Astrocyte (in vitro differentiated cells and primary cell): Measurements from ENCODE around the gene SKA2. TPM values are rescaled to one million over a fixed set of nuclear protein-coding genes. Genes with fewer than 3 reads are reported as not detected.
A peak's percentile ranks its signal among the peaks of the same experiment; 100 is the strongest.

Experiments used
- DNase-seq: peaks from one replicate; pipeline ENCODE4 v3.0.0-alpha.2; 2010; ENCODE audit warnings: low read depth
- FAIRE-seq: peaks from 2 replicates; lab custom pipeline; 2011; peaks lifted over from hg19 to GRCh38; lab: Jason Lieb, UNC
- H2AFZ ChIP-seq: 2 replicates; pipeline ENCODE4 v1.6.0; 2012; ENCODE audit warnings: low read depth, low read length, inconsistent platforms
- H3K27ac ChIP-seq: 2 replicates; pipeline ENCODE4 v1.5.1; 2011; ENCODE audit warnings: low read depth, low read length, inconsistent platforms
- H3K27me3 ChIP-seq: 2 replicates; pipeline ENCODE4 v1.6.0; 2011; ENCODE audit warnings: low read length, inconsistent platforms; ENCODE audit not compliant: insufficient read depth
- H3K36me3 ChIP-seq: 2 replicates; pipeline ENCODE4 v1.5.1; 2011; ENCODE audit warnings: low read length, inconsistent platforms; ENCODE audit not compliant: insufficient read depth
- H3K4me1 ChIP-seq: 2 replicates; pipeline ENCODE4 v1.5.1; 2011; ENCODE audit warnings: low read length, inconsistent platforms; ENCODE audit not compliant: insufficient read depth
- H3K4me2 ChIP-seq: 2 replicates; pipeline ENCODE4 v1.6.0; 2012; ENCODE audit warnings: low read length, inconsistent platforms
- H3K4me3 ChIP-seq: 2 replicates; pipeline ENCODE4 v1.5.1; 2011; ENCODE audit warnings: low read depth, mild to moderate bottlenecking, low read length, inconsistent platforms; ENCODE audit not compliant: insufficient read depth
- H3K79me2 ChIP-seq: 2 replicates; pipeline ENCODE4 v1.6.0; 2012; ENCODE audit warnings: mild to moderate bottlenecking, low read length, inconsistent platforms; ENCODE audit not compliant: insufficient read depth
- H3K9ac ChIP-seq: 2 replicates; pipeline ENCODE4 v1.6.0; 2012; ENCODE audit warnings: mild to moderate bottlenecking, low read length, inconsistent platforms
- H3K9me3 ChIP-seq: 2 replicates; pipeline ENCODE4 v1.5.1; 2012; ENCODE audit warnings: low read depth, mild to moderate bottlenecking, low read length, inconsistent platforms; ENCODE audit not compliant: insufficient read depth
- H4K20me1 ChIP-seq: 2 replicates; pipeline ENCODE4 v1.6.0; 2012; ENCODE audit warnings: low read length, inconsistent platforms; ENCODE audit not compliant: insufficient read depth
- H3K27ac Mint-ChIP-seq: one replicate; pipeline ENCODE4 v1.8.0; 2021; ENCODE audit warnings: mild to moderate bottlenecking, mixed read lengths; ENCODE audit not compliant: unreplicated experiment
- H3K27me3 Mint-ChIP-seq: one replicate; pipeline ENCODE4 v1.8.0; 2021; ENCODE audit warnings: low read depth, mixed read lengths; ENCODE audit not compliant: unreplicated experiment
- H3K36me3 Mint-ChIP-seq: one replicate; pipeline ENCODE4 v1.8.0; 2021; ENCODE audit warnings: low read depth, mixed read lengths; ENCODE audit not compliant: unreplicated experiment
- H3K4me1 Mint-ChIP-seq: one replicate; pipeline ENCODE4 v1.8.0; 2021; ENCODE audit warnings: low read depth, mixed read lengths; ENCODE audit not compliant: unreplicated experiment
- H3K4me3 Mint-ChIP-seq: one replicate; pipeline ENCODE4 v1.8.0; 2021; ENCODE audit warnings: mild to moderate bottlenecking, moderate library complexity, mixed read lengths; ENCODE audit not compliant: unreplicated experiment
- H3K9me3 Mint-ChIP-seq: one replicate; pipeline ENCODE4 v1.8.0; 2021; ENCODE audit warnings: mild to moderate bottlenecking, mixed read lengths; ENCODE audit not compliant: unreplicated experiment
- CTCF ChIP-seq: IDR thresholded peaks from 2 replicates; pipeline ENCODE4 v1.5.1; 2011; ENCODE audit warnings: low read depth, mild to moderate bottlenecking, inconsistent platforms, low read length, moderate library complexity; ENCODE audit not compliant: insufficient read depth
- EZH2 ChIP-seq: IDR thresholded peaks from 2 replicates; pipeline ENCODE4 v1.6.1; 2012; ENCODE audit warnings: mild to moderate bottlenecking, low read length, inconsistent platforms; ENCODE audit not compliant: insufficient read depth
- total RNA-seq: library from RNA; stranded (reverse); gene quantifications from 2 replicates; pipeline ENCODE4 v1.2.1, GENCODE V29; 2021

The SKA2 gene
- total RNA-seq, 1 donor from 2014 or later: 42.6 TPM

DNA sequence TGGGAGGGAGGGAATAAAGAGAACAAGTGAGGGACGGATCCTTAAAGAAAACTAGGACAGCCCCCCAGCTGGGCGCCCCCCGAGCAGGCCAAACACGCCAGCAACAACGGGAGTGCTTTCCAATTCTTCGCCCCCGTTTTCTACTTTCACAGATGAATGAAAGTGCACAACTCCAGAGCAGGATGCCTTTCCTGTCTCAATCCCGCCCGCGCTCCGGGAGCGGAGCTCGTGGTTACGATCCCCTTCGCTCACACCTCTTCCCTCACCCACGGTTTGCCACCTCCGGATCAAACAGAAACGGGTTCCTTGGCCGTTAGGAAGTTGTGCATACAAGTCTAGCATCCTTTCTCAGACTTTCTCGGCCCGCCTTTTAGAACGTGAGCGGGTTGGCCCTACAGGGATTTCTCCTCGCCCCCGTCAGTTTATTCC, 680 bp downstream of the SKA2 start:
- no peaks in the 10 kb centered on the region for H3K9me3 Mint-ChIP-seq
- H3K9me3 ChIP-seq: no peaks in the 10 kb centered on the region
- peak overlapping the region; percentile 78 for H2AFZ ChIP-seq
- H3K4me3 ChIP-seq: peak overlapping the region; percentile 90
- H3K27ac ChIP-seq: peak overlapping the region; percentile 92
- no peak for TF ChIP-seq EZH2
- no peak for TF ChIP-seq CTCF
- H3K9ac ChIP-seq: peak overlapping the region; percentile 98
- peaks cover 86% of the 10 kb centered on the region for H3K79me2 ChIP-seq
- H3K36me3 Mint-ChIP-seq: no peaks in the 10 kb centered on the region
- H3K4me3 Mint-ChIP-seq: no peak overlapping the region
- H3K4me1 ChIP-seq: peaks cover 26% of the 10 kb centered on the region
- H3K27ac Mint-ChIP-seq: no peak overlapping the region
- H3K4me2 ChIP-seq: peak overlapping the region; percentile 88
- no peak for FAIRE-seq
- peaks cover 10% of the 10 kb centered on the region for H4K20me1 ChIP-seq
- peak; percentile 40 for DNase-seq
- H3K27me3 Mint-ChIP-seq: no peaks in the 10 kb centered on the region
- no peaks in the 10 kb centered on the region for H3K36me3 ChIP-seq
- H3K27me3 ChIP-seq: no peaks in the 10 kb centered on the region
- peaks cover 23% of the 10 kb centered on the region for H3K4me1 Mint-ChIP-seq

DNA sequence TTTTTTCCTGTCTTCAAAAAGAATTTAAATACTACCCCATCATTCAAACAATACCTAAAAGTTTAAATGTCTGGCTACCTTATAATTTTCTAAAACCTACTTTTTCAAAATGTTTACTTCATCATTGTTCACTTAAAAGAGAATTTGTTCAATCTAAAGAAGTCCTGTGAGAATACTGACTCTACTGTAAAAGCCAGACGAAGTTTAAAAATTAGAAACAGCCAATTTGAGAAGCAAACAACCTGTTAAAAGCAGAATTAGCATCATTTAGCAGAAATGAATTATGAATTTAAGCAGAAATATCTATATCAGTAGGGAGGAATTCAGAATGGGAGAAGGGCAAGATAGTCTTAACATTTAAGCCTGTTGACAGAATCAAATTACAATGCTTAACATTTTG, 2.1 kb downstream of the SKA2 start:
- no peaks in the 10 kb centered on the region for H3K9me3 ChIP-seq
- H3K79me2 ChIP-seq: peaks cover 86% of the 10 kb centered on the region
- Mint-ChIP-seq H3K27ac (no peak overlapping the region), H3K4me3 (no peak overlapping the region), H3K36me3 (no peaks in the 10 kb centered on the region), H3K9me3 (no peaks in the 10 kb centered on the region), H3K4me1 (peaks cover 22% of the 10 kb centered on the region), H3K27me3 (no peaks in the 10 kb centered on the region)
- H3K27ac ChIP-seq: peak overlapping the region; percentile 92
- peak overlapping the region; percentile 90 for H3K4me3 ChIP-seq
- no peak for FAIRE-seq
- DNase-seq: no peak
- no peak overlapping the region for H2AFZ ChIP-seq
- H3K36me3 ChIP-seq: no peaks in the 10 kb centered on the region
- H3K4me1 ChIP-seq: peaks cover 27% of the 10 kb centered on the region
- TF ChIP-seq CTCF (no peak), EZH2 (no peak)
- peaks cover 13% of the 10 kb centered on the region for H4K20me1 ChIP-seq
- H3K4me2 ChIP-seq: peak overlapping the region; percentile 88
- no peaks in the 10 kb centered on the region for H3K27me3 ChIP-seq
- H3K9ac ChIP-seq: peak overlapping the region; percentile 98

- no peaks in the 10 kb centered on the region for H3K27me3 ChIP-seq
- peak overlapping the region; percentile 39 for H3K27ac ChIP-seq
- no peak overlapping the region for H2AFZ ChIP-seq
- Mint-ChIP-seq H3K36me3 (no peaks in the 10 kb centered on the region), H3K4me1 (peaks cover 22% of the 10 kb centered on the region), H3K4me3 (peak overlapping the region; percentile 12), H3K27me3 (no peaks in the 10 kb centered on the region), H3K27ac (no peak overlapping the region), H3K9me3 (no peaks in the 10 kb centered on the region)
- TF ChIP-seq CTCF: no peak
- TF ChIP-seq EZH2: no peak
- H3K4me3 ChIP-seq: peak overlapping the region; percentile 90
- DNase-seq: peak; percentile 23
- peak overlapping the region; percentile 88 for H3K4me2 ChIP-seq
- H3K4me1 ChIP-seq: peaks cover 27% of the 10 kb centered on the region
- peaks cover 86% of the 10 kb centered on the region for H3K79me2 ChIP-seq
- H3K9me3 ChIP-seq: no peaks in the 10 kb centered on the region
- no peaks in the 10 kb centered on the region for H3K36me3 ChIP-seq
- H4K20me1 ChIP-seq: peaks cover 17% of the 10 kb centered on the region
- no peak for FAIRE-seq
- peak overlapping the region; percentile 50 for H3K9ac ChIP-seq
These were observed 3.4 kb downstream of the SKA2 start for GRCh38 chr17:59151591-59151990.
